HG03064 (cell line): Measurements from ENCODE around the gene RELN.

Experiments
- ATAC-seq: cut with Tn5 transposase; IDR thresholded peaks from one replicate; pipeline ENCODE4 v1.9.1; 2021; ENCODE audit warnings: low read depth; ENCODE audit not compliant: unreplicated experiment

The RELN gene

DNA sequence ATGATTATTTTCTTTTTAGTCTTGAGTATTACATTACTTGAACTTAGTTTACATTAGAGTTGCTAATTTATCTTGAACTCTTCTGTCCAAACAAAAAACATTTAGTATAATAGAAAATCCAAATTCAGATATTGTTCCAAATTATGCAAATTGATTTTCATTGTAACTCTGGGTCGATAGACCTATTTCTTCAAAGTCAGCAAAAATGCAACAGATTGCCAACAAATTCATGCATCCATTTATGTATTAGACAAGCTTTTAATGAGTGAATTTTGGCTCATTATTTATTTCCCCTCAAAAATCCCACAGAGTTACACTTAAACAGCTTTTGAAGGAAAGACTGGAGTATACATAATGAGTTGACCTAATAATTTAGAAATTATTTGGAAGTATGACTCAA lies 240.8 kb downstream of the RELN start:
- ATAC-seq, result no peak

DNA sequence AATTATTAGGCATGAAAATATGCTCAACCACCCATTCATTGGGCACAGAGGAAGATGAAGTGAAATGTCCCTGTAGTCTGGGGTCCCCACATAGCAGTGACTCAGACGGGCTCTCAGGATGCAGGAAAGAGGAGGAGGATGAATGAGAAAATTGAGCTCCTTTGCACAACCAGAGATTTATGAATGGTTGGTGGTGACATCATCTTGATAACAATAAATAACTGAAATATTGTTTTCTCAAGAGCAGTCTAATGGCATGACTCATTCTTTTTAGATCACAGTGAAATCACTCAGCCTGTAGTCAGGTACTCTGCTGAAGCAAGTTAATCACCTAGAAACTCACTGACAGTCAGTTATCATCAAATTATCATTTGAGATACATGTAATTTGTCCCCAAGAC lies 254.1 kb downstream of the RELN start:
- no peak for ATAC-seq

DNA sequence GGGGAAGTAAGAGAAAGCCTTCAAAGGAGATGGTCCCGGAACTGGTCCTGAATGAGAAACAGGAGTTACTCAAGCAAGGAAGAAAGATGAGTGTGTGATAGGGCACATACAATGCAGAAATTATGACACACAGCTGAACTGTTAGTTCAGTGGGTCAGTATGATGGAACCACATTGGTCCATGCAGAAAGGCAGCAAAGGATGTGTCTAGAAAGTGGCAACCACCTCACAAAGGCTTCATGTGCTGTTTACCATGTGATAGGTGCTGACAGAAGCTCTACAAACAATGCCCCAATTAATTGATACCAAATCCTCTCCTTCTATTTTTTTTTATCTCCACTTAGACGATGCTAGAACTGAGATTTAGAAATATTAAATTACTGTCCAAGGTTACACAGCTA lies 258.3 kb downstream of the RELN start:
- ATAC-seq, result no peak

DNA sequence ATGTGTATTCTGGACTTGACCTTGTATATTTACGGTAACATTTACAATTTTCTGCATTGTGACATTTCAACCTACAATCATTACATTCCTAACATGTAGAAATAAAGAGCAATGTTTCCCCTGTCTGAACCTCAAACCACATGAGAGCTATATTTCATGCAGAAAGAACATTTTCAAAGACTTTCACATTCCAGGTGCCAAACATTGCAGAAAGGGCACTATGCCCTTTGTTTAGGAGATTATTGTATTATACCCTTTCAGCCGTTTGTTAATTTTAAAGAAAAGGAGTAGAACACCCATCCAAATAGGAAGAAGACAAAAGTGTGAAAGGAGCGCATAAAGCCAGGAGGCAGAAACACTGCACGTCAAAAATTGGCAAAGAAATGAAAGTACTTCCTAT lies 260.4 kb downstream of the RELN start:
- ATAC-seq, result no peak

DNA sequence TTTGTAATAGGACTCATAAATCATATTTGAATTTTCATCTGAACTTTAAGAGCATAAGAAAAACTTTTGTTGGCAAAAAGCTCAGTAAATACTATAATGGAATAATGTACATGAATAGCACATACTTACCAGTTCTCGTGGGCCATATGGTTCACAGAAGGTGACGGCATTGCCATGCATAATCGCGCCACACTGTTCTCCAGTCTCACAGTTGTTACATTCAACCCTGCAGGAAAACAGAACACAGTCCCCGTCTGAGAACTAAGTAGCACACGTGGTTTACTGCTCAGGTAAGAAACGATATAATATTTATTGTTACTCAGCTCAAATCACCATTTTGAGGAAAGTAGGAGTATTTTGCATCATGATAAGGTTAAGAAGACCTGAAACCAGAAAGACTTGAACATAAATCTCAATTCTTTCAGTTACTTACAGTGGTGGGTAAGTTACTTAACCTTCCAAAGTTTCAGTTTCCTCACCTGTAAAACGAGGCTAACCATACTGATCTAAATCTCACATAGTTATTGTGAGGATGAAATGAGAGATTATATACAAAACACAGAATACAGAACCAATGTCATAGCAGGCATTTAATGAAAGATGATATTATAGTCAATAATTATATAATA lies 261.4 kb downstream of the RELN start:
- no peak for ATAC-seq

DNA sequence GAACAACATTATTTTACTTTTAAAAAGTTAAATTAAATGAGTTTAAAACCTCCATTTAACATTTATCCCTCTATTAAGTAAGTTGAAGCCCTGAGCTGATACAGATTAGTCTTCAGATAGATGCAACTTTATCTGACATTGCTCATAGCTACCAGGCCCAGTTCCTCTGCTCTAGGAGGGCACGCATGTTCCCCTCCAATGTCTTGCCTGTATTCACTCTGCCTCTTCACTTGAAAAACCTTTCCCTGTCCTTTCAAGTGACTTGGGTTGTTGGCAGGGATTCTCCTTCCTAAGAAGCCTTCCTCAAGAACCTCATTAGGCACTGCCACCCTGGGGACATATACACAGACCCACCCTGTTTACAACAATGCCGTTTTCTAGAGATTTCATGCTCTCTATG lies 270.4 kb downstream of the RELN start:
- ATAC-seq, result no peak

DNA sequence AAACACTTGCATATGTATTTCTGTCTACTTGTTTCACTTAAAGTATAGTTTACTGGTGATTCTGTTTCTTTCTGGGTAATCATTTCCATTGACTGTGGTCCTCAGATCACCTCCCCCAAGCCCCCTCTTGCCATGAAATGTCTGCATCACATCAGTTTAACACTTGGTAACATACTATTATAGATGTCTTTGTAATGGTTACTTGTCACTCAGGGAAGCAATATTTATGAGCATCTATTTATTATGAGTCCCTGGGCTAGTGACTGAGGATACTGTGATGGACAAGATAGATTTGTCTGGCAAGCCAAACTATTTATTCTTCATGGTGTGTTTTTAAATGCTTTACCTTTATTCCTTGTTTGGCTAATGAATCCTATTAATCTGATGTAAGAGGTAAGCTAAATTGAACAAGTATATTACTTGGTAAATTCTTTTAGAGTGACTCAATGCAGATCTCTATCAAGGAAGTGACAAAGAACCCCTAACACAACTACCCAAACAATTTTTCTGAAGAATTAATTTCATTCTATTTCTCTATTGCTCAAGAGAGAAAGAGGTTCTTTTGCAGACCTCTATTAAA lies 270.9 kb downstream of the RELN start:
- no peak for ATAC-seq

DNA sequence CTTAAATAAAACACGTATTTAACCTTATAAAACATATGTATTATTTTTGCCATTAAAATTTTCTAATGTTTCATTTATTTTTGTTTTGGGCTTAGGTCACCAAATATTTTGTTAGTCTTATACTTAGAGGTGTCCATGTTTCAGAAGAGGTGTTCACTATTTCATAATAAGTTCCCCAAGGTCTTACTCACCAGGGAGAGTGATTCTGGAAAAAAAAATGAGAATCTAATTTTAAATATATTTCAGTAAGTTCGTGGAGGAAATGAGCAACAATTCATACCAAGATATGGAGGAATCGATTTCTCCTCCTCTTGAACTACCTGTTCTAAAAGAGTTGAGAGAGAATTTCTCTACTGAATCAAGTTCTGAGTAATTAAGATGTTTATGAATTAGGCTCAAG lies 271.9 kb downstream of the RELN start:
- no peak for ATAC-seq

DNA sequence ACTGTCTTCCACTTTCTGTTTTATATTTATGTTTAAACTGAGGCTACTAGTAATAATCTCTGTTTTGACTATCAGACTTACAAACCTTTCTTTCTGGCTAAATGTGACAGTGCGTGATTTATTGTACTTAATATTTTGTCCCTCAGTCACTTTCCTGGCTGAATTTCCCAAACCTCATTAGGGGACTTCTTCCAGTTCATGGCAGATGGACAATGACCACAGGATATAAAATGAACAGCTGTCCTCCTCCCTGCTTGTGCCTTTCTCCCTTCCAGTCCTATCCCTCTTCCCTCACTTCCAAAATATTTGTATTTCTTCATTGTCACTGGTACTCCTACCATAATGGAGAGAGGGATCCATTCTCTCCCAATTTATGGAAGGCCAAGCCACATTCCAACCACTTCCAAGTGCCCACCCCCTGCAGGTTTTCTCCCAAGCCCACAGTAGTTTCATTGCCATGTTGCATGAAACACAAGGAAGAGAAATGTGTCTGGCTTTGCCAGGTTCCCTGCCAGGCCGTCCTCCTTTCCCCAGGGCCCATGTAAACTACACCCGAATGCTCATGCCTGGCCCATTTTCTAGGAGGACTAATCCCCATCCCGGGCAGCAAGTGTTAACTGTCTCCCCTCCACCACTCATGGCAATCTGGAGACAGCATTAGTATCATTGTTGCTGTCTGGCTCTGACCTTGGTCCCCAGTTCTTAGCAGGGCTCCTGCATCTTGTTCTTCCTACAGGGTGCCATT lies 273.9 kb downstream of the RELN start:
- no peak for ATAC-seq

DNA sequence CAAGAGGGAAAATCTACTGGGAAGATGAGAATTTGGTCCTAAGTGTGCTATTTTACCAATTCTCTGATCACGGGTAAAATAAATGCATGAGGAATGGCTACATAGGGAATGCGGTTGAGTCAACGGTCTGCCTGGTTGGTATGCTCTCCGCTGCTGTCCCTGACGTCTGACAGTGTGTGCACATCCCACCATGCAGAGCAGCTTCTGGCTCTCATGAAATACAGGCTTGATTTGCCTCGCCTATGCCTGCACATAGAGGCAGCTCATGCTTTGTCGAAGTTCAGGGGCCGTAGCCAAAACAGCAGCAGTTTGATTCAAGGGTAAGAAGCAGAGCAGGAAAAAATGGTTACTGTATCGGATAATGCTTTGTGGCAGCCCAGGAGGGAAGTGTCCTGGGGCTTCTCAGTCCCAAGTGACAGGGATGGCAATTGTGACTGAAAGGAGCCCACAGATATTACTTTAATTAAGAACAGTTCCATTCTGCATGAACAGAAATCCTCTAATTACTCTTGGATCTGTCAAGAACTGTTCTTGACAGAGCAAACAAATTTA lies 275.0 kb downstream of the RELN start:
- no peak for ATAC-seq

DNA sequence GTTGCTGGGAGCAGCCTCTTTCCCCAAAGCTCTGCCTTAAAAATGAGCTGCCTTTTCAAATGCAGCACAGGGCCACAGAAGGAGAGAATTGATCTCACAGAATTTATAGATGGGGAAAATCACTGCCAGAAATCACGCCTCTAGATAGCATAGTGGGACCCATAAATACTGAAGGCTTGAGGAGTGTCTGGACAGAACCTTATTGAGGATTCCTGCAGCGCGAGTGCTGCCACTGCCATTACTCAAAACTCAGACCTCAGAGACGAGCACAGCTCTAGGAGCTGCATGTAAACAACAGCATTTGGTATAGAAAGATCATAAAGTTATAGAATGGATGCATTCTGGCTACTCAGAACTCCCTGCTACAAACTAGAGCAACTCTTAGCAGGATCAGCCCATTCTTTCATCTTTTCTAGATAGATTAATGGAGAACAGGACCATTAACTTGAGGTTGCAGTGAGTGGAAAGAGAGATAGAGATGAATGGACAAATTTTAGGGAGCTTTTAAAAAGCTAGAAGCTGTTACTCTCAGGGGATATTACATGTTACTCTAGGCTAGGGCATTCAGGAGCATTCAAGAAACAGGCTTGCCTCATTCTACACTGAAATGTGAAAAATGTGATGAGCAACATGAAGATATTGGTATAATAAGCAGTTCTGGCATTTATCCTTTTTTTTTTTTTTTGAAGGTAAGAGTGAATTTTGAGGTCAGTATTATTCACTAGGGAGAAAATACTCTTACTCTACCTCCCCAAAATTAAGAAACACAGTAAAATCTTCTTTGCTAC lies 276.3 kb downstream of the RELN start:
- ATAC-seq, result no peak

DNA sequence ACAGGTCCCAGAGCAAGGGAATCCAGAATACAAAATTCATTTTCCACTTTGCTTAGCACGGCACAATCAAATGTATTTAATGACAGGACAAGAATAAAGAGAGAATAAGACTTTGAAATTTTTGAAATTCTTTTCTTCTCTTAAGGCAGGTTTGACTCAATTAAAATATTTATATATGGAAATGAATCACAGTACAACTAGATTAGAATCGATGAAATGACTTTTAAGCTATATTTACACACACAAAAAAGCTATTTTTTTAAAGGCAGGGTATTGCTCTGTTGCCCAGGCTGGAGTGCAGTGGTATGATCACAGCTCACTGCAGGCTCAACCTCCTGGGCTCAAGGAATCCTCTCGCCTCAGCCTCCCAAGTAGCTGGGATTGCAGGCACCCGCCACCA lies 278.0 kb downstream of the RELN start:
- ATAC-seq, result no peak

DNA sequence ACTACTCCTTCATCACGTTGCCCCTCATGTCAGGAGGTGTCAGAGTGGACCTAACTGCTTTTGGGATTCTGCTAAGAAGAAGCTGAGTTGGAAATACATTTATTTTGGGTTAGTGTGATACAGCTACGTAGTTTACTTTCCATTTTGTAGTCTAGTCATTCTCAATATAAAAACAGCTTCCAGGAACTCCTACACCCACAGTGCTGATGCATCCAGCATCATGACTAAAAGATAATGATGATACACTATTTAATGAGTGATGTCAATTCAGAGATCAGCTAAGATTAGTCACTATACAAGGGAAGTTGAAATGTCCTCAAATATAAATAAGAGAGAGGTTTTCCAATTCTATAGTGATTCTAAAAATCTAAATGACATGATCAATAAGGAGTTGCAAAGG lies 279.2 kb downstream of the RELN start:
- no peak for ATAC-seq

DNA sequence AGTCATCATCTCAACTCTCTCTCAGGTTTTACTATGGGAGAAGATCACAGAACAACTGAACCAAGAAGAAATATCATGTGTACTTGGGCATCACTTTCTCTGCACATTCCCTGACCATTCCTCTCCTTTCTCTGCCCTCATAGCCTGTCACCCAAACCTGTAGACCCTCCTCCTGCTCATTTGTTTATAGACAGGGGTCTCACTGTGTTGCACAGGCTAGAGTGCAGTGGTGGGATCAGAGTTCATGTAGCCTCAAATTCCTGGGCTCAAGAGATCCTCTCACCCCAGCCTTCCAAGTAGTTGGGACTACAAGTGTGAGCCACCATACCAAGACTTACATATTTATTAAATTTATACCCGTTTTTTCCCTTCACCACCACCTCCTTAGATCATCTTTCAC lies 282.7 kb downstream of the RELN start:
- ATAC-seq, result no peak

DNA sequence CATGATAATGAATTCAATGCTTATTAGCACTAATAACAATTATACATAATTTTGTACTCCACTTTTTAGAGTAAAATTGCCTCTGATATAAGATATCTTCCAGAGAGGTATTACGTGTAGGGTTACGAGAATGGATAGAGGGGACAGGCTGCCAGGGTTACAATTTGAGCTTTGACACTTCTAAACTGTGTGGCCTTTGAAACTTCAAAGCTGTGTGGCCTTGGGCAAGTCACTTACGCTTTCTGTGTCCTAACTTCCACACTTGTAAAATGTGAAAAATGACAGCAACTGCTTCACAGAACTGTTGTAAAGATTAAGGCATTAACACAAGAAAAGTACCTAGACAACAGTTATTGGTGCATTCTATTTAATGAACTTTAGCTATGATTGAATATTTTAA lies 283.9 kb downstream of the RELN start:
- no peak for ATAC-seq

DNA sequence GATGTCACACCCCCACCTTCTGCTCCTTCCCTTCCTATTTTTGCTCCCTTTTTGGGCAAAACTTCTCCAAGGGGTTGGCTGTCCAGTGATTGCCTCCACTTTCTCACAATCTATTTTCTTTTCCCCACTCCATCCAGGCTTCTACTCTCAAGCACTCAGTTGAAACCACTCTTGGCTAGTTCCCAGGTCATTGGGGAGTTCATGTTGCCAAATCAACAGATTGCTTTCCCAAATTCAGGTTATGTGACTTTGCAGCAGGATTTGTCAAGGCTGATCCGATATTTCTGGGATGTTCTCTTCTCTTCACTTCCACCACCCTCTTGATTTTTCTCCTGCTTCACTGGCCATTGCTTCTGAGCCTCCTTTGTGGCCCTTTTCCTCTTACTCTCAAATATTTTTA lies 284.8 kb downstream of the RELN start:
- no peak for ATAC-seq

DNA sequence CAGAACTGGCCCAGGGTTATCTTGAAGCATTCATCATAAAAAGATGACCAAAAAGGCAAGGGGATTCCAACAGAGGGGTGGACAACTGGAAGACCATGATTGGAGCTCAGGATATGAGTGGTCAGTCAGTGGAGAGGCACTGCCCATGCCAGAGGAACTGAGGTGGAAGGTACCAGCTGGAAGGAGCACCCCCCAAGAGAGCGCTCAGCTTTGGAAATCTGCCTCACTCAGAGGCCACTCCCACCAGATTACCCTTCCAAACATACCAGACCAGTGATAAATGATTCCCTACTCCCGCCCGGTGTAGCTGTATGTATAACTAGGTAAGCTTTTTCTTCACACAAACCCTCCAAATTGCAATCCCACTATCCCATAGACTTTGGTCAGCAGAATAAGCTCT lies 286.5 kb downstream of the RELN start:
- no peak for ATAC-seq

DNA sequence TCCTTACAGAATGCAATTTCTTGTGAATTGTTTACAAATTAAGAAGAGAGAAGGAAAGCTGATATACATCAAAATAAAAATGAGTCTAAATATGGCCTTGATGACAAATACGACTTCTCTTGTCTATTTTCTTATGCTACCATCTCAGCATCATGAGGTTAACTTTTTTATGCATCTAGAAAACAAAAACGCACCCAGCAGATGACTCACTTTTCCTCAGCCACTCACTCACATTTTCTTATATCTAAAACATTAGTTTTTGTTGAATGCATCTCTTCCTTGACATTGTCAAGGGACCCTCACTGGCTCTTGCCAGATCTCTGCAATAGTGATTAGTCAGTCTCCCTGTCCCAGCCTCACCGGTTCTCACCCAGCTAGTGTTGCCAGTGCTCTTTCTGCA lies 287.0 kb downstream of the RELN start:
- no peak for ATAC-seq

DNA sequence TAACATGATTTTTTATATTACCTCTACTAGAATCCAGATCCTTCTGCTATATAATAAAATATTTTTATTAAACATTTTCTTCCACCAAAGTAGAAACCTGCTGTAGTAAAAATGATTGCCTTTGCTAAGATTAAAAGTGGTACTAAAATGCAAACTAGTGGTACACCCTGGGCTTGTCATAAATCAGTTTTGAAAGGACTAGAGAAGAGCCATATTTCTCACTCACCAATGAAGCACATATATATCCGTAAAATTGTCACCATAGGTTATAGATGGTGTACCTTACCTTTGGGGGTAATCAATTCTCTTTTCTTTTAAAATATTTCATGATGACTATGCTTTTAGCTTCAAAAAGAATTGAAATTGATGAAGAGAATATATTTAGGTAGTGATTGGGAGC lies 290.4 kb downstream of the RELN start:
- ATAC-seq, result no peak

DNA sequence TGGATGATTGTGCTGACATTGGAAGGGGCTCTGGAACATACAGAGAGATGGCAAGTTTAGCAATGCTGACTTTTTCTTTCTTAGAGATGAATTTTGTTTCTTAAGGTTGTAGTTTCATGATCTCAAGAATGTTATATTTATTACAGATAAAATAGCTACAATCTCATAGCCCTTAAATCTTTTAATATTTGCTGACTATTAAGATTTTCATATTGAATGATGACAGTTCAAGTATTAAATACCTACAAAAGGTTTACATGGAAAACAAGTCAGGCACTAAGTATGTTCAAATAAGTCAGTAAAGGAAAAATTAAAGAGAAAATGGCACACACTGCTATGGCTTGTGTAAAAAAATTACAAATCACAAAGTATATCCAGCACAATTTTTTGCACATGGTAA lies 291.4 kb downstream of the RELN start:
- no peak for ATAC-seq

DNA sequence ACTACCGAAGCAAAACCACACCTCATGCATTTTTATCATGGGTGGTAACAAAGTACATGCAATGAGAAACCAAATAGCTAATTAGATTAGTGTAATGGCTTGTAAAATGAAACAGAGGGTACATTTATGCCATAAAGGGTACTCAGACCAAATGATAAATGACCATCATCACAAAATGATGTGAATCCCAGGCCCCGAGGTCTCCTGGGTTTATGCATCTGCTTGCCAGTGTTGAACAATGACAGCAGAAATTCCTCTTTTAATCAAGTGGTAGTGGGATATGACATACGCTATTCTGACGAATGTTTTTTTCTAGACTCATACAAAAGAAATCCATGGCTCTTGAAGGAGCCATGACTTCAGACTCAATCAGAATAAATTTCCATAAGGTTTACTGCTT lies 293.9 kb downstream of the RELN start:
- no peak for ATAC-seq
